HG02943 (cell line): ENCODE measurements around the gene MMAB.

ENCODE experiments used
- ATAC-seq: cut with Tn5 transposase; IDR thresholded peaks from one replicate; pipeline ENCODE4 v1.9.1; 2021; ENCODE audit warnings: mild to moderate bottlenecking, low read depth, moderate library complexity; ENCODE audit not compliant: unreplicated experiment

Gene MMAB

DNA sequence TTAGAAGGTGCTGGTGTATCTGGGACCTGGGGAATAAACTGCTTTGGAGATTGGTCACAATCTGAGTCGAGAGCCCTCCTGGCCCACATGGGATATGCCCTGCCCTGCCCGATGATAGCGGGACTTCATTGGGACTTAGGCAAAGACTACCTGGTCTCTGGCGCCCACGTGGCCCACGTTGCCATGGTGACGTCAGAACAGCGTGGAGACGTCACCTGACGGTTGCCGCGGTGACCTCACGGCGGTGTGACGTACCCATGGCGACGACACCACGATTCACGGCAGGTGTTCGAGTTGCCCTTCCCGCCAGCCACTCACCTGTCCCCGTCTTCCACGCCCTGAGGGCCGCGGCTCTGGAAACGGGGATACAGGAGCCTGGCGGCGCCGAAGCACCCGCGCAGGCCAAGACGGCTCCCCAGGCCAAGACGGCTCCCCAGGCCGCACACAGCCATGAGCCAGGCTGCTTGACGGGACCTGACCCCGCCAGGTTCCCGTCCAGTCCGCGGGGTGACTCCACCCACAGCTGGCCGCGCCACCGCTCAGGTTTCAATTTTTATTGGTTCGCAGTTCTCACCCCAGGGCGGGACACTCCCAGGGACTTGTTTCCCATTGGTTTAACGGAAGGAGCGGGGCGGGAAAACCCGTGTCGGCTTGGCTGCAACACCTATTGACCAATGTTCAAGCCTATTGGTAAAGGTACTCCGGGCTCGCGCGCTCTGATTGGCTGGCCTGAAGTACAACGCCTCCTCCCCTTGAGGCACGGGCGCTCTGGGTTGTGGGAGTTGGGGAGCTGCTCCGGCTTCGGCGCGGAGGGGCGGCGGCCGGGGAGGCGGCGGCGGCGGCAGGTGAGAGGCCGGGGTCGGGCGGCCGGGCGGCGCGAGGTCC, at the start of gene MMAB, which contains the start of gene MVK:
Gene MMAB (minus strand): TSS at position 476 of the 885 bp plus-strand sequence. CDS start 24 bp downstream, at position 452.
Gene MVK (plus strand): TSS at position 766 of the 885 bp plus-strand sequence. CDS start 1,029 bp downstream, outside the sequence.
- peak; percentile 94 for ATAC-seq

DNA sequence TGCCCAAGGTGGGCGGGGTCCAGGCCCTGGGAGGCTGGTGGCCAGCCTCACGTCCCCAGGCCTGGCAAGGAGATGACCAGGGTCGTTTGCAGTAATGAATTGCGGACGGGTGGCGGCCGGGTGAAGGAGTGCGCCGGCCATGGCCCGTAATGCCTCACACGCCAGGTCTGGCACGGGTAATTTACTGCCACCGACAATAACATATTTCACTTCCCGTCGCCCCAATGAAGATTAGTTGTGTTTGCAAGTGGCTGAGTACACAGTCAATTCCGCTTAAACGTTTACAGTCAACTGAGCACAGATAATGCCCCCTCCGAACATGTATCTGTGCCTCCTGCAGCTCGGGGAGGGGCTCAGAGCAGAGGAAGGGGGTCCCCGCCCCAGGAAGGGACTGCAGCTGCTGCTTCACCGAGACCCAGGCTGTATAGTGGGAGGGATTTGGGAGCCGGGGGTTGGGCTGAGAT, 48.6 kb upstream of the MMAB start:
- no peak for ATAC-seq

DNA sequence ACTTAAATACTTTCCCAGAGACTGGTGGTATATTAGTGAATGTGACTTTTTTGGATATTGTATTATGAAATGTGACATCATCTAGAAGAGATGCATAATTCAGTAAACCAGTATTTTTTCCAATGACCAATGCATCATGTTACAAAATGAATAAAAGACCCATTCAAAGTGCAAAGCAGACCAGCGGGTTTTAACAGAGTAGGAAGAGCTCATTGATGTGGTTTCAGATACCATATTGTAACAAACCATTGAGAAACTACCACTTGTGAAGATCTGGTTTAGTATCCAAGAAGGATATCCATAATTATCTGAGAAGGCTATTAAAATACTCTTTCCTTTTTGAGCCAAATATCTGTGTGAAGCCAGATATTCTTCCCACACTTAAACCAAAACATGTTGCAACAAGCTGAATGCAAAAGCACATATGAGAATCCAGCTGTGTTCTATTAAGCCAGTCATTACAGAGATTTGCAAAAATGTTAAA, 47.9 kb upstream of the MMAB start:
- ATAC-seq = no peak

DNA sequence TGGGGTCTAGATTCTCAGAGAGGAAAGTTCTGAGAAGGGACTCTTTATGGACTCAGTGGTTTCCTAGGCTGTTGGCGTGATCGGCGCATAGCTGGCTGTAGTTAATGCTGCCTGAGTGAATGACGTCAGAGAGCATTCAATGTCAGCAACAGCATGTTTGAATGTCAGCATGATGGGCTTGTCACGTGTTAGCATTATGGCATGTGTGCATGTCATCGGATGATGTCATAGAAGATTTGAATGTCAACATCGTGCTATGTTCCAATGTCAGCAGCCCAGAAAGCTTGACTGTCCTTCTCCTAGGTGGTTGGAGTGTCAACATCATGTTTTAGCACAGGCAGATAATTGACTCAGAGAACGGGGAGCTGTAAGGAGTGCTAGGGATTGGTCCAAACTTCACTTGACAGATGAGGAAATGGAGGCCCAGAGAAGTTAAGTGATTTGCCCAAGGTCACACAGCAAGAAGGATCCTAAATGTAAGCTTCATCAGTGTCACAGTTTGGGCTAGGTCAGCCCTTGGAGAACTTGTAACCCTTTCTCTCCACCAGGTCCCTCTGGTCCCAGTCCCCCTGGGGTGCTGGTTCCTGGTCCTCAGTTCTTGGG, 45.8 kb upstream of the MMAB start:
- no peak for ATAC-seq

DNA sequence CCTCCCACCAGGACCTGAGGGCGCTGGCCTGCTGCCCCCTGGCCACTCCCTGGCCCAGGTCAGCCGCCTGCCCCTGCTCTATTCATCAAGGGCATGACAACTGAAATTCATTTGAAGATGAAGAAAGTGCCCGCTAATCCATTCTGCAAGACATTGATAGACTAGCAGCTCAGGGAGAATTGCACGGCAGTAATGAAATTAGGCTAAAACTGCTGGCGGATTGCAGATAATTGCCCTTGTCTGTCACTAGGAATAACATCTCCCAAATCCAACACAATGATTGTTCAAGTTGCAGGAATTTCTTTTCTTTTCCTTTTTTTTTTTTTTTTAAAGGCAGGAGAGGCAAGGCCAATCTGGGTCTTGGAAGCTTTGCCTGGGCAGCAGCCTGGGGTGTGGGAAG, 44.8 kb upstream of the MMAB start:
- no peak for ATAC-seq

DNA sequence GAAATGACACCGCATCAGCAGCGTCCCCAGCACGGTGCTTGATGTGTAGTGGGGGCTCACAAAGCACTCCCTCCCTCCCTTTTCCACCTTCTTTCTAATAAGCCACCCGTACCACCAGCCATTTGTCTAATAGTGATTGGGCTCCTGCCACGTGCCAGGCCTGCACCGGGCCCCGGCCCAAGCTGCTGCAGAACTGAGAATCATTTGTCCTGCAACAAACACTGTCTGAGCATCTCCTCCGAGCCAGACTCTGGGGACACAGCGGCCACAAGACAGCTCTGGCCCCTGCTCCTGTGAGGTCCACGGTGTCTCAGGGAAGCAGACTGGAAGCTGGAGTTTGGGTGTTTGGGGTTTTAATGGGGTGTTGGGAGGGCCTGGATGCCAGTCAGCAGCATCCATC, 44.2 kb upstream of the MMAB start:
- ATAC-seq = no peak

DNA sequence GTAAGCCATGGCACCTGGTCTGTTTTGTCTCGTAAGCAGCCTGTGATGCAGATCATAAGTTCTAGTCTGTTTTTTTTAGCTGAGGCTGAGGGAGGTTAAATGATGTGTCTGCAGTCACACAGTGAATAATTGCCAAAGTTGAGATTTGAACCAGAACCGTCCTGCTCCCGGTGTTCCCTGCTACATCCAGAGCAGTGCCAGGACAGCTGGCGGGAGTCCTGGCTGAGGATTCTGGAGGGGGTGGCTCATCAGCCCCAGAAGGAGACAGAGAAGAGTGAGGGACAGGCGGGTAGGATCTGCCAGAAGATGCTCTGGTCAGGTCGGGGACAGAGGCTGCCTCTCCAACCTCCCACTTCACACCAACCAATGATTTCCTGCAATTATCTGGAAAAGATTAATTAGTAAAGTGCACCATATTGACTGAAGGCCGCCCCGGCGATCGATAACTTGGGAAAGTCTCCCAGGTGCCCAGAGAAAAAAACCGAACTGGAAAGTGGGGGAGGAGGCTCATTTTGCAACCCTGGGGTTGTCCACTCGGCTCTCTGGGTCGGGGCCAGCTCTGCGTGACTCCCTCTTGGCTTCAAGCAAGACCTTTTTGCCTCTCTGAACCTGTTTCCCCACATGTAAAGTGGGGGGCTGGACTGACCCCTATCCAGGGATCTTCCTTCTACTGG, 42.4 kb upstream of the MMAB start:
- no peak for ATAC-seq

DNA sequence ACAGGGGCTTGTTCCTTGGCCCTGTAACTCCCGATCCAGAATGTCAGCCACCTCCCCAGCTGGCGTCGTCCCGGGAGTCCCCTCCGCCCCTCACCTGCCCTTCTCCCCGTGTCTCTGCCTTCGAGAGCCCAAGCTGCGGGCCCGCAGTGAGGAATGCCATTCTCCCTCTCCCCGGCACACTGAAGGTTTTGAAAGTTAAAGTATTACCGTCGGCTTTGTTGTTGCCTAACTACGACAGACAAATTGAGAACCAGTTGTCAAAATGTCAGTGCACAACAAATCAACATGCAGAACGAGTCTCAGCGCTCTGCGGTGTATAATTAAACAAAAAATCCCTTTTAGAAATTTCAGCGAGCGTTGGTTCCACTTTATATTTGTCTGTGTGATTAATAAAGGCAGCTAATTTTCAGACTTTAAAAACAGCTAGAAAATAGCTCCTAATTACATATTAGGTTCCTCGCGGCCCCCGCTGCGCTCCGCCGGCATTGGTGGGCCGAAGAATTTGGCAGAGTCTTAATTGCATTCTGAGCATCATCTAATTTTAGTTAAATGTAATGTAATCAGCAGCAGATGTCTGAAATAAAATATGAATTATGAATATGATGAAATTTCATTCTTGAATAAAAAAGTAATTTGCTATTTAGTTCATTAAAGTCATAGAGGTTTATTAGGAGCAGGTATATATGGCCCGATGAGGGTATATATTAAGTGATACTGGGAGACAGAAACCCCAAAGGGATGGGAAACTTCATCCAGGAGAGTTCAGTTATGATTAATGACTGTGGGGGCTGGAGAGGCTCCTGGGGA, 40.5 kb upstream of the MMAB start:
- ATAC-seq = no peak

DNA sequence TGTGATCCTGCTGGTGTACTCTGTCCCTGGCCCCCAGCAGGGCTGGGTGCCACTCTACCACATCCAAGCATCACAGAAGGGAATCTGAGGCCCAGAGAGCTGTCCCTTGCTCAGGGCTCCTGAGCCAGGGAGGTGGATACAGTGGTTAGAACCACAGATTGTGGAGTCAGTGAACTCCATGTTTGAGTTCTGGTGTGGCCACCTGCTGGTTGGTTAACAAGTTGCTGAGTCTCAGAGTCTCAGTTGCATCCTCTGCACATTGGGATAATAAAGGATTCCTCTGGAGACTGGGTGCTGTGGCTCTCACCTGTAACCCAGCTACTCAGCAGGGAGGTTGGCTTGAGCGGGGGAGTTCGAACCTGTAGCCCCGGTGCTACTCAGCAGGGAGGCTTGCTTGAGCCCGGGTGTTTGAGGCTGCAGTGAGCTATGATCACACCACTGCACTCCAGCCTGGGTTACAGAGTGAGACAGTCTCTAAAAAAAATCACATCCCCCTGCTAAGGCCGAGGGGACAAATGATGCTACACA, 39.7 kb upstream of the MMAB start:
- no peak for ATAC-seq

DNA sequence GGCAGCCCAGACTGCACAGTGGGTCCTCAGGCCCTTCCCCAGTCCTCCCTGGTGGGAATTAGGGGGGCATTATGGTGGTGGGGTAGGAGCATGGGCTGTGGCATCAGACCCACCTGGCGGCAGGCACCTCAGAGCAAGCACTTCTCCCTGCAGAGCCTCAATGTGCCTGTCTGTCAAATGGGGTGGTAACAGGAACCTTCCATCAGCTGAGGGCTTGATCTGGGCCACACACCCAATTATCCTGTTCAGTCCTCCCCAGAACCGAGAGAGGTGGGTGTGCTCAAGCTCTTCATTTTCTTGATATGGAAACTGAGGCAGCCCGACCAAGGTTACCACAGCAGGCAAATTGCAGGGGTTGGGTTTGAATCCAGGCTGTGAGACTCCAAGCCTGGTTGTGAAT, 38.7 kb upstream of the MMAB start:
- no peak for ATAC-seq

DNA sequence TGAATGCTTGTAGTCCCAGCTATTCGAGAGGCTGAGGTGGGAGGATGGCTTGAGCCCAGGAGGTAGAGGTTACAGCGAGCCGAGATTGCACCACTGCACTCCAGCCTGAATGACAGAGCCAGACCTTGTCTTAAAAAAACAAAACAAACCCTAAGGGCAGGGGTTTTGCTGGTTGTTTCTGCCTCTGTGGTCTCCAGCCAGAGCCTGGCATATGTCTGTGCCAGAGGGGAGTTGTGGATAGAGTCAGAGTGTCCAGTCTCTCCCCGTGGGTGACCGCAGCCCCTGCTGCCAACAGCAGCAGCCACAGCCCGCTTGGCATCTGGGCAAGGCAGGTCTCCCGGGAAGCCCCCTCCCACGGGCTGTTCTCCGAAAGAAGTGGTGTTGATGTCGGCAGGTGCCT, 37.9 kb upstream of the MMAB start:
- no peak for ATAC-seq

DNA sequence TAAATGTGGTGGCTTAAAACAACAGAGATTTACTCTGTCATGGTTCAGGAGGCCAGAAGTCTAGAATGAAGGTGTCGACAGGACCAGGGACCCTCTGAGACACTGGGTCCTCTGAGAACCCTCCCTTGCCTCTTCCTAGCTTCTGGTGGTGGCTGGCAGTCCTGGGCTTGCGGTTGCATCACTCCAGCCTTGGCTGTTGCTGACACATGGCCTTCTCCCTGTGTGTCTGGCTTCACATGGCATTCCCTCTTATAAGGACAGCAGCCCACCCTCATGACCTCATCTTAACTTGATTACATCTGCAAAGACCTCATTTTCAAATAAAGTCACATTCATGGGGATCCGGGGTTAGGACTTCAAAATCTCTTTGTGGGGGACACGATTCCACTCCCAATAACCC, 37.2 kb upstream of the MMAB start:
- no peak for ATAC-seq

DNA sequence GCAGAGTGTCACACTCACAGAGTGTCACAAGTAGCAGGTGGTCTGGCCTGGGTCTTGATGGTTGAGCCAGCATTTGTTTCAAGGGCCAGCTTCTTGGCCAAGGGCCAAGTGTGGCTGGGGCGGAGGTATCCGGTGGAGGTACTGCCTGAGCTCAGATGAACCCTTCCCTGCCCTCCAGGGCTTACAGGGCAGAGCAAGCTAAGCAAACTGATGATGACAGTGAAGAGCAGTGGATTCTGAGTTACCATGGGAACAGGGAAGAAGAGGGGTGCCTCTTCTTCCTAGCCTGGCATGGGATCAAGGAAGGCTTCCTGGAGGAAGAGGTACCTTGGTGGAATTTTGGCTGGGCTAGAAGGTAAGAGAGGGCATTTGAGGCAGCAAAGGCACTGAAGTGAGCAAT, 36.0 kb upstream of the MMAB start:
- no peak for ATAC-seq

DNA sequence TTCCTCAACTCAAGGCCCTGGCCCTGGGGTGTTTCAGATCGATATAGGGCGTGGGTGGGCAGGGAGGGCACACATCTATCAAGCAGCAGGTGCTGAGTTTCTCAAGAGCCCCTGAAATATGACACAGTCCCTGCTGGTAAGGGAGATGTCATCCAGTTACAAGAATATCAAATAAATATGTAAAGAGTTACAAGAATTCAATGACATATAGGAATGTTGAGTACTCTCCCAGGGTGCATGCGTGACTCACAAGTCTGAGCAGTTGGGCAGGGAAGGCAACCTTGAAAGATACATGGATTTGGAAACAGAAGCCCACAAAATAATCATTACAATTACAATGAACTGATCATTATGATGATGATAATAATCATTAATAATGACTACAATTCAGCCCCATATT, 35.5 kb upstream of the MMAB start:
- ATAC-seq = no peak

DNA sequence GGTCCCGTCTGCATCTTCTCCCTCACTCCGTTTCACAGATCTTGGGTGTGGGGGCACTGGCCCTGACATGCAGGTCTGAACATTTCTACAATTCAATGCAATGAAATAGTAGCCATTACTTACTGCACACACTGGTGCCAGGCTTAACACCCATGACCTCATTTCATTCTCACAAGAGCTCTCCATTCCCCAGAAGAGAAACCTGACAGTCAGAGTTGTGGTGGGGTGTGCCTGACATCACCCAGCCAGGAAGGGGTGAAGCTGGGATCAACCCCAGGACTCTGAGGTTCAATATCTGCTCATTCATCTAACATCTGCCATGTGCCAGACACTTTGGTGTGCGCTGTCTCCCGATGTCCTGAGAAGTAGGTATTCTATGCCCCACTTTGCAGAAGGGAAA, 35.0 kb upstream of the MMAB start:
- no peak for ATAC-seq

DNA sequence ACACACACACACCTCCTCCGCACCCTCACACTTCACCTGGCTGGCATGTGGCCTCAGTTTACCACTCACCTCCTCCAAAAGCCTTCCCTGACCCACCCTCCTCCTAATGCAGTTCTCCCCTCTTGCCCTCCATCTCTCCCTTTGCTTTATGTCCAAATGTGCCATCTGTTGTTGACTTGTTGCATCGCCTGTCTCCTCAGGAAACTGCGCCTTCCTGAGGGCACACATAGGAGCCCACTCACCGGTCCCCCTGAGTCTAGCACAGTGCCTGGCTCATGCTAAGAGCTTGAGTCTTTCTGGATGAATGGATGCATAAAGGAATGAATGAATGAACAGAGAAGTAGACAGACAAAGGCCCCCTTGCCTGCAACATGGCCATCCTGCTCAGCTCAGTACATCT, 34.3 kb upstream of the MMAB start:
- ATAC-seq = no peak

DNA sequence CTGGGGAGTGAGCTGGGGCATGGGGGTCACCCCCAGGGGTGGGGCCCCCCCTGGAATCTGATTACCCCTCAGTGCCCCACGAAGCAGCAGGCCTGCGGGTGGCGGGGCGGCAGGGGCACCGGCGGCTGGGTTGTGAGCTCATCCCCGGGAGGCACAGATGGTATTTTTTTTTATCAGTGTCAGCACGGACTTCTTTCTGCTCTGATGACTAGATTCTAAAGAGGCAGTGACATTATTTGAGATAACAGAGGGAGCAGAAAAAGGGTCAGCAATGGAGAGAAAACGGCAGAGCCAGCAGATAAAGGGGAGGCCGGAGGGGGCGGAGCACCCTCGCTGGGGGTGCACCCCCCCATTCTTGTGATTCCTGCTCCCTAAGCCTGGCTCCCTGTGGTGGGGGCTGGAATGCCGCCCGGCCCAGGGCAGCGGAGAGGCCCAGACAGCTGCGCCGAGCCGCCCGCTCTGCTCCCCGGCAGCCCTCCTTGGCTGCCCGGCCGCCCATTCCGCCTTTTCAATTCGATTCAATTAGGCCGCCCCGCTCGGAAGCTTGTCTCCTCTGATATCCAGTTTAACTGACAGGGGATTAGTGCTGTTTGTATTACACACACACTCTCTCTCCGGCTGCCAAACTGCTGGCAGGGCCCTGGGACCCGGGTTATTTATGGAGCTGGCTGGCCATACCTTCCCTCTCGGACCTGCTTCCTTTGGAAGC, 33.2 kb upstream of the MMAB start:
- no peak for ATAC-seq

DNA sequence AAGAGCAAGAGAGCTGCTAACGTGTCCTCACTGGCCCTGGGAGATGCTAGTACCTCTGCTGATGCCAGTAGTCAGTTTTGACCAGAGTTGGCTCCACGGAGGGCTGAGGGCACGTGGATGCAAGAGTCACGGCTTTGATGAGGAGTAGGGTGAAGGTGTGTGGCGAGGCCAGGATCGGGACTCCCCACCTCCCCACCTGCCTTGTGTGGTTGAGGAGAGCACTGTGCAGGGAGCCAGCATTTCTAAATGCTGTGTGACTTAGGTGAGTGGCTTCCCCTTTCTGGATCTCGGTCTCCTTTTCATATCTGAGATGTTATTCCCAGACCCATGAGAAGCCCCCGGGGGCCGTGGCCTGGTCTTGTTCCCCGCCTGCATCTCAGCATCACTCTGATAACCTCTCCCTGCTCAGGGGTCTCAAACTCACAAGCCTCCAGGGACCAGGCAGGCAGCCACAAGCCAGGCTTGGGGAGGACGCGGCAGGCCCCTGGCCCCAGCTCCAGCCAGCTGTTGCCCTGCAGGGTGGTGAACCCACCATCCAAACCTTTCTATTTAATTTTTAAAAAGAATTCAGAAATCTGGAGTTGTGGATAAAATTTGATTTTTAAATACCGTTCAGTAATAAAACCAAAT, 32.4 kb upstream of the MMAB start:
- ATAC-seq = no peak

DNA sequence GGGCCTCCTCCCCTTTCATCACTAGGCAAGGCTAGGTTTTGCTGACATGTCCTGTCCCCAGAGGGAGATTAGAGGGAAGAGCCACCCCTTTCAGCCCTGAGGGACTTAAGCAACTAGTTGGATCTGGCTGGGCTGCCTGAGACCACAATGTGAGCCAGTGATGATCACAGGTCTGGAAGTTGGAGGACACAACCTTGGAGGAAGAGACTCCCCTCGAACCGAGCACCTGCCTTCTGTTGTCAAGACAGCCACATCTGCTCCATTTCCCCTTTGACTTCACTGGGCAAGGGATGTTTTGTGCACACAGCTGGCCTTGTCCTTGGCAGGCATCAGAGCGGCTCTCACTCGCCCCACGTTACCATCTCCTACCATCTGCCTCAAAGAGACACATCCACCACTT, 31.7 kb upstream of the MMAB start:
- ATAC-seq = no peak
